ENCODE results near the gene DNAJC18.
"Not testable (repeated sequence)": the region's sequence is repeated elsewhere in the genome, so short reads cannot be mapped to it uniquely, and the experiment has no call there.

DNAJC18 gene

DNA sequence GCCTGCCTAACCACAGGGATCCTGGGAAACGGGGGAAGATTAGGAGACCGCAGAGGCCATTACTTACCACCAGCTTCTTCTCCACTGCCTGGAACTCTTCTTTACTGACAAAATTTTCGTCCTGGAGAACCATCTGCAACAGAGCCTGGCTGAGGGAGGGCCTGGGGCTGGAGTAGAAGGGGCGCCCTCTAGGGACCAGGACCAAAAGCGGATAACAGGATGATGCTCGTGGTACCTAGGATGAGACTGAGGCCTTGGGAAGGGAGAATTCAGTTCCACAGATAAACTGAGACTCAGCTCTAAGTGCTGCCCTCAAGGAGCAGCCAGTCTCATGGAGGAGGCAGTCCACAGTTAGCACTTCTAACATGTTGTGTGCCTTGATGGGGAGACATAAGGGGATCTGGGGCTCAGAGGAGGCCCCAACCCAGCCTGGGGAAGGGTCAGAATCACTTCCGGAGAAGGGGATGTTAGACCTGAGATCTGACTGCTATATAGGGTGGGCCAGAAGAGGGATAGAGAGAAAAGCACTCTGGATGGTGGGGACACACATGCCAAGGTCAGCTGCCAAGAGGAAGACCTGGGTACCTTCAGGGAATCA is 36.7 kb downstream of the DNAJC18 start:
- DNase-seq, result no peak

DNA sequence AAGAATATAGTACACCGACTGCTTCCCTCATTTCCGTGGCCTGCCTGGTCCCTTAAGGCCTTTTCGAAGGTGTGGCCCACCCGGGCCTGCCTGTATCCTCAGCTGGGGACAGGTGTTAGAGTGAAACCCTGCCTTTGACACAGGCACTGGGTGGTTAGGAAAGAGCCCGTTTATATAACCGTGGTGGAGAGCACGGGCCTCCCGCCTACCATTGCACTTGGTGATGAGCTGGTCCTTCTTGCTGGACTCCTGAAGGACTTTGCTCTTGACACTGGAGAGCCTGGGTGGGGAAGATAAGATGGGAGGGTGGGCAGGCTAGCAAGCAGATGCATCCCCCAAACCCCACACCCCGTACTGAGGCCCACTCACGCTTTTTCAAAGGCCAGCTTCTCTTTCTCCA is 37.8 kb downstream of the DNAJC18 start:
- DNase-seq, result no peak

DNA sequence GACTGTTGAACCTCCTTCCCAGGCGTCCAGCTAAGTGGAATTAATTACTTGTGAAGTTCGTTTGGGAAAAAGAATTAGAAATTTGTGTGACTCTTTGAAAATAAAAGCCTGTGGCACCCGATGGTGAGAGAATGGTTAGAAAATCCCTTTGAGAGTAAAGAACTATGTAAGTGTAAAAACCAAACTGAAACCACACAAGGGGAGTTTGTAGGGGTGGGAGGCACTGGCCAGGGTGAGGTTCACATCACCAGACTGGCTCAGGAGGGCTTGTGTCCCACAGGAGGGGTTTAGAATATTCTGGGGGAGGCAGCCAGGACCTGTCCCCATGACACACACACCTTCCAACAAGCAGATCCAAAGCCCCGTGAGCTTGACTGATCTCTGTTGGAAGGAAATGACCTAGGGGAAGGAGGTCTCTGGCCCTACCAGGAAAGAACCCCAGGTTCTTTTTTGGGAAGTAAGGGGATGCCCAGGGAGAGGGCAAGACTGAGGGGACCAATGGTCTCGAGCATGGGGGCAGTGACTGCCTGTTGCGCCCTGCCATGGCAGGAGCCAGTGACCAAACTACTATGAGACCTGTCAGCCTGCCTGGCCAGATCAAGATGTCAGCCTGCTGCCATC is 39.7 kb downstream of the DNAJC18 start:
- DNase-seq, result no peak

DNA sequence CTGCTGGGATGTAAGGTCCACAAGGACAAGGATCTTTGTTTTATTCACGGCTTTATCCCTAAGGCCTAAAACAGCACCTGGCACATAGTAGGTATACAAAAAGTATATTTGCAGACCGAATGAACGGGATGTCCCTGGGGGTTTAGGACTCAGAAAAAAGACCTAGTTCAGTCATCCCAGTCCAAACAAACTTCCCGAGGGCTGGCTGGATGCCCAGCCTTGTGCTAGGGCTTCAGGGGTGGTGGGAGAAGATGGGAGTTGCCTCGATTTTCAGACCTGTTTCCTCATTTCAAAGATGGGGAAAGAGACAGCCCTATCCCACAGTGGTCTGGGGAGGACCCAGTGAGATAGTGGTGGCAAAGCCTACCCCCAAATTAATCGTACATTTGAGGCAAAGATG is 41.4 kb downstream of the DNAJC18 start:
- DNase-seq, result no peak

DNA sequence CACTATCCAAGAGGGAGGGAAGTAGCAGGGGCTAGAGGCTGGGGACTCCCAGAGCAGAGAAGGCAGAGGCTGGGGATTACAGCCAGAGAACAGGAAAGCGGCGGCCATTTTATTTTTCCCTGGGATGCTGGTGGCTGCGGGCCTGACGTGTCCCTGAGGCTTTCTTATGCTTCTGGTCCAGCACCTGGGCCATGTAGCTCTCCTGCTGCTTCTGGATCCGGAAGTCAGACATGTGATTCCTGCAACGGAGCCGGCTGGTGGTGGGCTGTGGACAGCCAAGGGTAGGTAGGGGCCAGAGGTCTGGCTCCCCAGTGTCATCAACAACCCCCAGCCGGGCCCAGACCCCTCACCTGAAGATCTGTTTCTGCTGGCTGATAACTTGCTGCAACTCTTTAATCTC is 42.6 kb downstream of the DNAJC18 start:
- no peak for DNase-seq

DNA sequence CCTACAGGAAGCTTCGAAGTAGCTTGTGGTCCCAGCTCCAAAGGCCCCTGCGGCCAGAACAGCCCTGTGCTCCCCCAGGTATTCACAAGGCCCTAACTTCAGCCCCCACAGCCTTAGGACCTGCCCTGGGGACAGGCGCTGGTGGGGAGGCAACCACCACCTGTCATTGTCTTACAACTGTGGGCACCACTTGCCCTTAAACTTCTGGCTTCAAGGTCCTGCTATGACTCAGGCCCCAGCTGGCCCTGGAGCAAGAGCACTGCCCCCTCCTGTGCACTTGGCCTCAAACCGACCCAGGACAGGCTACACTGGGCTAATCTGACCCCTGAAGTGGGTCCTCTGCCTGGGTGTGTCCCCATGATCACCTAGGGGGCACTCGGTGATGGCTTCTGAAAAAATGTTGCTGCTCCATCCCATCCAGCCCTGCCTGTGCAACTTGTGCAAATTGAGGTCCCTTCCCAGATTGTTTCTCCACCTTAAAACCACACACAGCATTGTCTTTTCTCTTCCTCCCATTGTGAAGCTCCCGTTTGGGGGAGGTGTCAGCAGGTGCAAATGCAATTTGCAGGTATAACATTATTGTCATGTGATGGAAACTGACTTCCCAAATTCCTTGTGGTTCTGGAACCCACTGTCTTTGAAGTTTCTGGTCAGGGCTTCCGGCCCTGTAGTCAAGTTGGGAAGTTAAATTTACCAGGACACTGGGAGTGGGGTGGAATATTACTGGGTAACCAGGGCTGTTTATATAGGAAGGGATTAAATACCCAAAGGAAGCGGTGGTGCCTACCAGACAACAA is 43.3 kb downstream of the DNAJC18 start:
- DNase-seq, result no peak

DNA sequence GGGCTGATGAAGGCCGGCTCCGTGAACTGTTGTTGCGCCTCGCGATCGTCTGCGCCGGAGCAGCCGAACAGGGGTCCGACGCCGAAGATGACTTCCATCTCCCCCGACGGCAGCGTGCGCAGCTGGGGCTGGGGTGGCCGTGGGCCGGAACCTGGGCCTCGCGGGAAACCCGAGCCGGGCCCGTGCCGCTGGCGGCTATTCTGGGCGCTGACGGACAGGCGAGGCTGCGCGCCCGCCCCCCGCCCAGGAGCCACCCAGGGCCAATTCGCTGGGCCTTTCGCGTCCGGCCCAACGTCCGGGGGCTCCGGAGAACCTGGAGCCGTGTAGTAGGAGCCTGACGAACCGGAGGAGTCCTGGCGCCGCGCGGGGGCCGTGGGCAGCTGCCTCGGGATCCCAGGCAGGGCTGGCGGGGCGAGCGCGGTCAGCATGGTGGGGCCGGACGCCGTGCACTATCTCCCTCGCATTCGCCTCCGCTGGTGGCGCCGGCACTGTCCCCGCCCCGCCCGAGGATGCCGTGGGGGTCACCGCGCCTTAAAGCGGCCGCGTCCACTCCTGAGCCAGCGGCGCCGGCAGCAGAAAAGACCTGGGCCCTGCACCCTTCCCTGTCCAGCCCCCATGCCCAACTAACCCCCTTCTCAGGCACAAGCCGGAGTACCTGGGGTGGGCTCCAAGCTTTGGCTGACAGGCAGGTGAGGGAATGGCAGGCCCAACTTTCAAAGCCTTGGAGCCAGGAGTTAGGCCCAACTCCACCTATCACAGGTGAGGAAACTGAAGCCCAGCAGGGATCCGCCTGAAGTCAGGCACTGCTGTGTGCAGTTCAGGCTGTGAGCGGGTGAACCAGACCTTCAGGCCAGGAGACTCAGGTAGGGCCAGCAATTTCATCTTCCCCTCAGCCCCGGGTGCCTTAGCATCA is 44.4 kb downstream of the DNAJC18 start, which contains the start of gene PROB1:
Gene PROB1, minus strand, starts transcription at position 451 of the 913 bp plus-strand sequence. Its CDS starts 23 bp downstream, at position 428.
- no peak for DNase-seq

DNA sequence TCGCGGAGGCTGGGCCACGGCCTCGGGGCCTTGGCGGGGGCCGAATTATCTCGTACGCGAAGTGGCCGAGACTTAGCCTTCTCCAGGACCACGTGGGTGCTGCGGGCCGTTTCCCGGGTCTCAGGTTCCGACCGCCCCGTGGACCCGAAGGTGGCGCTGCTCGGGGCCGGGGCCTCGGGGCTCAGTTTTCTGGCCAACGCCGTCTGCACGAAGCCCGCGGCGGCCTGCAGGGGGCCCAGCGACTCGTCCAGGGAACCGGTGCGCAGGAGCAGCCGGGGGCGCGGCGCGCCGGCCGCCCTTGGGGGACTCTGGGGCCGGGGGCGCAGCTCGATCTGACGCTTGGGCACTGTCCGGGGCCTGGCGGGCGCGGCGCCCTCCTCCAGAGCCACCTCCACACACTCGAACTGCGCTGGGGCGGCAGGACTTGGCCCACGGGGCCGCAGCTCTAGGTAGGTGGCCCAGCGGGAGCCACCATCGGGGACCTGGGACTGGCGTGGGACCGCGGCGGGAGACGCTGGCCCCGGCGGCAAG is 45.1 kb downstream of the DNAJC18 start:
- no peak for DNase-seq

DNA sequence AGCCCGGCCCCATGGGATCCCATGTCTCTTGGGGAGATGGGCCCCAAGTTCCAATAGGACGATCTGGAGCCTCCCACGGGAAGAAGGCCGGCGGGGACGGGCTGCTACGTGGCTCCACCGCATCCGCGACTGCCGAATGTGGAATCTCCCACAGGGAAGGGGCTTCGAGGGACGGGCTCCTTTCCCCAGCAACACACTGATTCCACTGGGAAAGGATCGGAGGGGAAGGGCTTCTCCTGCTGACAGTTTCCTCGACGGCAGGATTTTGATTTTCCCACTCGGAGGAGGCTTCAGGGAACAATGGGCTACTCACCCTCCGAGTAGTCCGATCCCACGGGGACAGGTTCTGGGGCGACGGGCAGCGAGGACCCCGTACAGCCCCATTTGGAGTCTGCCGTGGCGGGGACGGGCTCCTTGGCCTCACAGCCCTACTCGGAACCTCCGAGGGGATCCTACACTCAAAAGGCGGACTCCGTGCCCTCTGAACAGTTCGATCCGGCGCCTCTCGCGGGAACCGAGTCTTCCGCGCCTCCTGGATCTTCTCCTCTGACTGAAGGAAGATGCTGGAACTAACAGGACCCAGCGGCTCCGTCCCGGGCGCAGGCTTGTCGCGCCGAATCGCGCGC is 45.7 kb downstream of the DNAJC18 start:
- DNase-seq, result no peak

DNA sequence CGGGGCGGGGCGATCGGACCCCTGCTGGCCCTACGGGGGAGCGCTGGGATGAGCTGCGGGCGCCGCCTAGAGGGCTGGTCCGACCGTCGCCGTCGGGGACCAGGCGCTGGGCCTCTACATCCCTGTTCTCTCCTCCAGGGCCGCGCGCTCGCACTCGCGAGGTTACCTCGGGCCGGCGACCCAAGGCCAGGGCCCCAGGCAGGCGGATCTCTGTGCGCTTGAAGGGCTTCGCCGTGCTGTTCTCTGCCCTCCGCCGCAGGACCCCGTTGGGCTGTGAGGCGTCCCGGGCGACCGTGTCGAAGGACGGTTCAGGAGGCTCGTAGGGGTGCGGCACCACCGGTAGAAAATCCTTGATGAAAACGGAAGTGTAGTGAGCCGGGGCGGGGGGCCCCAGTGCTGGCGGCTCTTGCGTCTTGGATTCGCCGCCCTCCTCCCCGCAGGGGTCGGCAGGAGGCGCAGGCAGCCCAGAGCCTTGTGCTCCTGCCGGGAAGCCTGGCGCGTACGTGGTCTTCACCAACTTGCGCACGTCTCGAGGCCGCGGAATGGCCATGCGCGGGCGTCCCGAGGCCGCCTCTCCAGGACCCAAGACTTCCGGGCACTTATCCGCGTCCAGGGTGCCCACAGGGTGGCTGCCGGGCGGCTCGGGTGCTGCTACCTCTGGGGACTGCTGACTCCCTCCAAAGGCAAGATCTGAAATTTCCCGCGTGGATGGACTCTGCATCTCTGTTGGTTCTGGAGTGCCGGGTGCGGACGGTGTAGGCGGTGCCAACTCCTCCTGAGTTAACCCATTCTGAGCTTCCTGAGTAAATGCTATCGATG is 46.4 kb downstream of the DNAJC18 start:
- no peak for DNase-seq

DNA sequence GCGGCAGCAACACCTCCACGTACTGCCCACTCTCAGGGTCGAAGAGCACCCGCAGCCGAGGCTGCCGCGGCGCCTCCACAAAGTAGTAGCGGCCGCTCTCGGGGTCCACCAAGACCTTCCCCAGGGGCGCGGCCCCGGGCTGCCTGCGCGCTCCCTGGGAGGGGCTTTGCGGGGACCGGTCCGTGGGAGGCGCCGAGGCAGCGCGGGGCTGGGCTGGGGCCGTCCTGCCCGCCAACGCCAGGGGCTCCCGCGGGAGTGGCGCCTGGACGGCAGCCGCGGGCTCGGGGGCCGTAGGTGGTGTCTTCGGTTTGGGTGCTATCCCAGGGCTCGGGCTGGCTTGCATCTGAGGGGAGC is 47.0 kb downstream of the DNAJC18 start:
- no peak for DNase-seq

DNA sequence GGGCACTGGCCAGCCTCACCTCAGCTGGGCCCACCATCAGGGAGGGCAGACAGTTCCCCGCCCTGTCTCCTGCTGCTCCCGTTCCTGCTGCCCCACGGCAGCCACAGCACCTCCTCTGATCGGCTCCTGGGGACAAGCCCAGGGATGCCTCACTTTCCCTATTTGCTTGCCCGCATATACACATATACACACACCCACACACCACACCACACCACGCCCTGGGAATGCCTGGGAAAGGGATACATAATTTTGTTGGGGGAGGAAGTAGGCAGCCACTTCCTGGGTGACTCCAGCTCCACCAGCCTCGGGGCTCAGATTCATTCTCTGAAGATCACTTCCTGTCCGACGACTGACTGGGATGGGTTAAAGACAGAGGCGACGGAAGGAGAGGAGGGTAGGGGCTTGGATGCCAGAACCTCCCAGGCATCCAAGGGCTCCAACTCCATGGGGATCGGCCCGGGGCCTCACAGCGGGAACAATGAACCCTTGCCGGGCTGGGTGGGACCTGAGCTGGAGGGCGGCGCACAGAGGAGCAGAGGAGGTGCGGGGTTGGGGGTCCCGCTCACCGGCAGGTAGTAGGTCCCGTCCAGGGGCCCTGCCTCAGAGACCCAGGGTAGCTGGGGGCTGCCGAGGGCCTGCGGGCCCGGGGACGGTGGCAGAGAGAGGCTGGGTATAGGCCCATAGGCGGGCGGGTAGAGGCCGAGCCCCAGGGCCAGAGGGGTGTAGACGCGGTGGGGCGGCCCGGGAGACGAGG is 47.6 kb downstream of the DNAJC18 start:
- no peak for DNase-seq

DNA sequence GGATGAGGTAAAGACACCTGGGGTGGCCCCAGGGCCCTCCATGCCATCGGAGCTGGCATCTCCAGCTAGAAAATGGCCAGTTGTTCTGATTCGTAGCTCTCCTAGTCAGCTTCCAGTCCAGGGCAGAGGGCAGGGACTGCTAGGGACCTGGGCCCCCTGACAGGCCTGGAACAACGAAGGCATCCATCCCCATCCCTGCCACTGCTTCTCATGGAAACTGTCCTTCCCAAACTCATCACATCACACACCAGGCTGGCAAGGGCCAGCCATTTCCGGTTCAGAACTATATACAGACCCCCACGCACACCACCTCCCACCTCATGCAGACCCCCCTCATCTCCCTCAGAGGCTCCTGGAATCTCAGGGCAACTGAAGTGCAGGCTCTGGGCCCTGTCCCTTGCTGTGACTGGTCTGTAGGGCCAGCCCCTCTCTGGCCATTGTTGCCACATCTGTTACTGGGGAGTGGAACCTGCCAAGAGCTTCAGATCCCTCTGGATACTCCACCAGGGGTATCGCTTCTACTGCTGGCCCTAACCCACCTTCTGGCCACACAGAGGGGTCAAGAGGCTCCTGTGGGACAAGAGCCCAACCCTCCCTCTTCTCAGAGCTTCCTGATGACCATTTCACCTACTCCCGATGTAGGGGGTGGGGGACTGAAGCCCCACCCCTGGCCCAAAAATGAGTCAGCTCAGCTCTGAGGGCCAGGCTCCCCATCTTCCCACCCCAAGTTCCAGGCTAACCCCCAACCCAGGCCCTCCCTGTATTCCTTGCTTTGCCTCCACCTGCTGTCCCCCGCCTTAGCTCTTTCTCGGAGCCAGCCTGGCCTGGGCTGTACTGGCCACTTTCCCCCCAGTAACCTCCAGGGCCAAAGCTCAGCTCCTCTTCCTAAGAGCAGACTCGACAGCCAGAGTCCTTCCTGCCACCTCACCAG is 48.4 kb downstream of the DNAJC18 start:
- no peak for DNase-seq

DNA sequence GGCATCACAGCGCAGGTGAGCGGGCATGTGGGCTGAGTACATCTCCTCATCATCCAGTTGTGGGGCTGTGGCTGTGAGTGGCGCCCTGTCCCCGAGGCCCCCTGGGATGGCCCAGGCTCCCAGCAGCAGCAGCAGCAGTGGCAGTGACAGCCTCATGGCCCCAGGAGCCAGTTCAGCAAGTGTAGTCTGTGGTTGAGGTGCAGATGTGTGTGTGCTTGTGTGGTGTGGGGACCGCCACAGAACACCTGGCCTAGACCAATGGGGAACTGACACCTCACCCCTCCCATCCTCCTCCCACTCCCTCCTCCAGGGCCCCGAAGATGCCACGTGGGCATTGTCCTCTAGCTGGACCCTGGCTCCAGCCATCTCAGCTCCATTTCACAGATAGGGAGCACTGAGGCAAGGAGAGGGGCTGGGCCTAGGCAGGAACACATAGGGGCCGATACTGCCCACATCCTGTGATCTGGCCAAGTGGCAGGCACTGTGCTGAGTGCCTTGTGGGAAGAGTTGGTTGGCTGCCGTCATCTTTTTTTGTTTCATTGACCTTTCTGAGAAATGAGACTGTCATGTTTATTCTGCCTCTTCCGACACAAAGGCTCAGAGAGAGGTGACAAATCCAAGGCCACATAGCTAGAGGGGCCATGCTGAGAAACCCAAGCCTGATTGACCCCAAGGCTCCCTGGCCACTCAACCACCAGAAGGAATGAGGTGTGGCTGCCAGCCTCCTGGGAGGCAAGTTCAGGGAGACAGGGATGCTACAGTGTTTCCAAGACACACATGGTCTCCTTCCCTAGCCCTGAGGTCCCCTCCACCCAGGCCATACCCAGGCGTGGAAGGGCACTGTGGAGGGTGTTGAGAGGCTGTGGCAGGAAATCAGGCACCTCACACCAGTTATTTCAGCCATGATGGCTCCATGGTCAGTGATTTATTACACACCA is 49.4 kb downstream of the DNAJC18 start, which contains the start of gene MZB1:
Gene MZB1, minus strand, starts transcription at position 213 of the 938 bp plus-strand sequence. Its CDS starts 57 bp downstream, at position 156.
- no peak for DNase-seq

DNA sequence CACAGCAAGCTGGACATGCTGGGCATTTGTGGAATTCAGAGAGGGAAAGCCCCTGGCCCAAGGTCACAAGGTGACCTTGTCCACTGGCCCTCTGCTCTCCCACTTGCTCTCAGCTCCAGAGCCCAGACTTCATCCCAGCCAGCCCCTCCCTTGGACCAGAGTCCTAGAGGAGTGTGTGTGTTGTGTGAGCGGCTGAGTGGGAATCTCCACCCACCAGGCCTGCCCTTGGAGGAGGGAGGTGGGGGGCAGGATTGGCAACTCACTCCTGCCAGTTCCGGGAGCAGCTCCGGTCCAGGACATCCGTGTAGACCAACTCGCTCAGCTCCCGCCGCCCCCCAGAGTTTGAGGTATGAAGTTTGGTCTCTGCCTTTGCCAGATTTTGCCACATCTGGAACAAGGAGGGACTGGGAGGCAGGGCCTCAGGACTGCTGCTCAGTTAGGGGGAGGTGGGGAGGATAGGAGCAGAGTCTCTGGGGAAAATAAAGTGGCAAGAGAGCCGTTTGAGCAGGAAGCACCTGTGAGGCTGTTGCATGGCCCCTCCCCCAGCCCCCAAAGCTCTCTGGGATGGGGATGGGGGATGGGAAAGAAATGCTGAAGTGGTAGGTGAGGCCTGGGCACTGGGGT is 51.0 kb downstream of the DNAJC18 start:
- no peak for DNase-seq

DNA sequence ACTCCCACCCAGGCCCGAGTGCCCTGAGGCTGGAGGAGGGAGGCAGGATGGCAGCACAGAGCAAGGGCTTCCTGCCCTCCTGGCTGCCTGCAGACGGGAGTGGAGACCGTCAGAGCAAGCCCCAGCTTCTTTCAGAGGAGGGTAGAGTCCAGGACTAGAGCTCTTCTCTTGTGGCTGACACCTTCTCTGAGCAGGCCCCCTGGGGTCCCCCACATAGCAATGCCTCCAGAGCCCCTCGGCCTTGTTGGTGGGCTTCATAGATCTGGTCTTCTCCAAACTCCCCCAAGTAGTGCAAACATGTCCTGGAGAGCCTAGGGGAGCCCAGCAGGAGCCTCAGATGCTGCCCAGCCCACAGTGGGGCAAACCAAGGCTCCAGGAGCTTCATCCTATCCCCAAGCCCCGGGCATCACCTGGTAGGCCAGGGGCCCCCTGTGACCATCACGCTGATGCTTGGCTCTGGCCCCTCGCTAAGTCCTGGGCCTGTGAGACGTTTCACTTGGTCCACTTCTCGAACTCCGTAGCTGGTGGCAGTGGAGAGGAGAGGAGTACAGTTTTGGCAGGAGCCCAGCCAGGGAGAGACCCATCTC is 51.6 kb downstream of the DNAJC18 start:
- DNase-seq, result no peak

DNA sequence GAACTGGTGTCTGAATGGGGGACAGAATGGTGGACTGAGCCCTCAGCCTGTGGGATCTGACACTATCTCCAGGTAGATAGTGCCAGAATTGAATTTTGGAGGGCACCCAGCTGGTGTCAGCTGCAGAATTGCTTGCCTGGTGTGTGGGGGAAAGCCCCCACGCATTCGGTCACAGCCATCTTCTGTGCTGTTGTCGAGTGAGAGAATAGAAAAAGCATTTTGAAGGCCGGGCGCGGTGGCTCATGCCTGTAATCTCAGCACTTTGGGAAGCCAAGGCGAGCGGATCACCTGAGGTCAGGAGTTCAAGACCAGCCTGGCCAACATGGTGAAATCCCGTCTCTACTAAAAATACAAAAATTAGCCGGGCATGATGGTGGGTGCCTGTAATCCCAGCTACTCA is 52.4 kb downstream of the DNAJC18 start:
- not testable (repeated sequence) for DNase-seq

All from NCI-H1105 treated with DMSO at 0.1 percent for 48 hours (cell line).